ENCODE measurements around the gene WNT8A.

GRCh38 chr5:138067945-138068344 lies 15.9 kb upstream of the WNT8A start:
- TF ChIP-seq POLR2A (IDR thresholded peaks at IDR 0.05) (no peak), CTCF (IDR thresholded peaks at IDR 0.05) (no peak)
